Measurements from ENCODE around the gene WAC.

Gene WAC

GRCh38 chr10:28535846-28536245 is 2.9 kb downstream of the WAC start:
- no peak for DNase-seq (ENCODE audit: low read depth)
- no peak for TF ChIP-seq CTCF (conservative IDR thresholded peaks at IDR 0.05; ENCODE audit: low read depth, low read length)
- no peak overlapping the region for H3K4me3 ChIP-seq (ENCODE audit: low read depth, low read length)

- DNase-seq (ENCODE audit: low read depth): no peak
- TF ChIP-seq CTCF (conservative IDR thresholded peaks at IDR 0.05; ENCODE audit: low read depth, low read length): no peak
- H3K4me3 ChIP-seq (ENCODE audit: low read depth, low read length): no peak overlapping the region
Observed at GRCh38 chr10:28538595-28538994, 5.7 kb downstream of the WAC start.

DNA sequence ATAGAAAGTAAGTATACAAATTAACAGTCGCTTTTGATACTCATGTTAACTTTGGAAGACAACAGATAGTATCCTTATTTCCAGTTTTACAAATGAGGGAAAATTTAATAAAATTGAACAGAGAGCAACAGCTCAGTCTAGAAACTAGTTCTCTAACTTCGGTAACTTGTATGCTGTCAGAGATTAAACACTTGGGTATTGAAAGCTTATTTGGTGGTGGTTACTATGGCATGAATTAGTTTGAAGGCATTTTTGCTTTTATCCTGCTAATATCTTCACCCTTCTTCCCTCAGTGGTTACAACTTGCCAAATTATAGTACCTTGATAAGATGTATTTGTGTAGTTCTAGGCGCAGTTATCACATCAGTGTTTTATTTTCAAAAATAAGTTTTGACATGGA is 7.2 kb downstream of the WAC start:
- no peak overlapping the region for H3K4me3 ChIP-seq (ENCODE audit: low read depth, low read length)
- no peak for DNase-seq (ENCODE audit: low read depth)
- no peak for TF ChIP-seq CTCF (conservative IDR thresholded peaks at IDR 0.05; ENCODE audit: low read depth, low read length)

DNA sequence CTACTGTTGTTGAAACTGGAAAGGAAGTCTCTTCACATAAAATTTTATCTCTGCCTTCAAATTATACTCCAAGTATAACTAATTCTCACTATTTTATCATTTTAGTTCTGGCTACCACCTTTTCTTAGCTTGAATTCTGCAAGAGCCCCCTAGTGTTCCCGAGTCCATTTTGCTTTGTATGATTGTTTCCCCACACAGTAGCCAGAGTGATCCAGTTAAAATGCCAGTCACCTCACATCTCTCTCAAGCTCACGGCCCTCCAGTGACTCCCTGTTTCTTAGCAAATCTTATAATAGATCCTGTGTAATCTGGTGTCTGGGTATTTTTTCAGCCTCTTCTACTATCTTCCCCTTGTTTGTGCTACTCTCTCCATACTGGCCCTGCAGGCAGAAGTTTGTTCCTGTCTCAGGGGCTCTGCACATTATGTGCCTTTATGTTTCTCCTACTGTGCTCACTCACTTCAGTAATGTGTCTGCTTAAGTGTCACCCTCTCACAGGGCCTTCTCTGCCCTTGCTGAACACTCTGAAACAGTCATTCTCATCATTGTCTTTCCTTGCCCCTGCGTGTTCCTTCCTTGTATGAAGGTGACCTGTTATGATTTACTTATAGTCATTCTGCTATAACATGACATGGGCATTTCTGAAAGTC is 8.9 kb downstream of the WAC start:
- no peak overlapping the region for H3K4me3 ChIP-seq (ENCODE audit: low read depth, low read length)
- no peak for DNase-seq (ENCODE audit: low read depth)
- TF ChIP-seq CTCF (conservative IDR thresholded peaks at IDR 0.05; ENCODE audit: low read depth, low read length): peak; percentile 41

DNA sequence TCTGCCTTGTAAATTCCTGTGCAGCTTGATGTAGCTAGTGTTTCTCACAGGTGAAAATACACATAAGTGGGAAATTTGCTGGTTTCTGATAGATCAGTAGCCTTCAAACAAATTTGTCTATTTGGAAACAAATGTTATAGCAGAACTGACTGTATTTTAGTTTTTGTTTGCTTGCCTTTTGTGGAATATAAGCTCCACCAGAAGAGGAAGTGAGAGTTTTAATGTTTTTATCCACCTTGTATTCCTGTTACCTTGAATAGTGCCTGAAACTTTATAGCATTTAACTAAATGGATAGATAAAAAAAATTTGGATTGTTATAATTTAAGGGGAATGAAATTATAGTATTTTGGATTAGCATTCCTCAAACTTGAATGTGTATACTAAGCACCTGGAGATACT is 9.8 kb downstream of the WAC start:
- no peak overlapping the region for H3K4me3 ChIP-seq (ENCODE audit: low read depth, low read length)
- DNase-seq (ENCODE audit: low read depth): no peak
- no peak for TF ChIP-seq CTCF (conservative IDR thresholded peaks at IDR 0.05; ENCODE audit: low read depth, low read length)

- no peak for TF ChIP-seq CTCF (conservative IDR thresholded peaks at IDR 0.05; ENCODE audit: low read depth, low read length)
- no peak for DNase-seq (ENCODE audit: low read depth)
- no peak overlapping the region for H3K4me3 ChIP-seq (ENCODE audit: low read depth, low read length)
Observed at GRCh38 chr10:28544058-28544457, 11.1 kb downstream of the WAC start.

DNA sequence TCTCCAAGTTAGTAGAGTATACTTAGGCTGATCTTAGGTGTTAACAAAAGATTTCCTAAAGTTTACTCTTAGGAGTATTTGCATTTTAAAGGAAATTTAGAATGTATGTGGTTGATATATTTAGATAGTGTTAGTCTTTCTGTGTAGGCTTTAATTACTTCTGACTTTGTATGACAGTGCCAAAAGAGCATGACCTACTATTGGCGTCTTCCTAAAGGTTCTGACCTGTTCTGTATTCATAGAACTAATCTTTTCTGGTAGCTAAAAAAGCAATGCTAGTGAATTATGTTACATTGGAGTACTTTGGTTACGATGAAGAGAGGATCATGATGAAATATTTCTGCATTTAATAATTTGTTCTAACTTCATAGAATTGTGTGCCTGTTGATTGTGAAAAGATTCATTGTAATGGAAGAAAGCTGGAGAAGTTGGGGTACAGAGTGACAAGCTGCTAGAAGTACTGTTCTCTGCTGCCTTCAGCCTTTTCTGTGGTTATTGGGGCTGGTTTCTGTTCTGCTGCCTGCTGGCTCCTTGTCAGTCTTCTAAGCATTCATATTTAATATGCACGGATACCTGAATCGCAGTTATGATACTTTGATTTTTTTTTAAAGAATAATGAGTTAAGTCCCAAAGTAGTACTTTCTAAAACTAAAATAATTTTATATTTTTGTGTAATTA is 13.2 kb downstream of the WAC start:
- DNase-seq (ENCODE audit: low read depth): no peak
- no peak for TF ChIP-seq CTCF (conservative IDR thresholded peaks at IDR 0.05; ENCODE audit: low read depth, low read length)
- no peak overlapping the region for H3K4me3 ChIP-seq (ENCODE audit: low read depth, low read length)

Data from choroid plexus epithelial cell (primary cell).